ENCODE results near the gene MTFP1.
"Not testable (repeated sequence)": the region's sequence is repeated elsewhere in the genome, so short reads cannot be mapped to it uniquely, and the experiment has no call there.

The MTFP1 gene

GRCh38 chr22:30402028-30402765 lies 23.4 kb upstream of the MTFP1 start:
- no peak for DNase-seq

- DNase-seq: not testable (repeated sequence)
These were observed 22.8 kb upstream of the MTFP1 start for GRCh38 chr22:30402766-30403104.

GRCh38 chr22:30404307-30404706 lies 21.3 kb upstream of the MTFP1 start:
- no peak for DNase-seq

- no peak for DNase-seq
These were observed 19.8 kb upstream of the MTFP1 start for GRCh38 chr22:30405731-30406130.

GRCh38 chr22:30406400-30406799 lies 19.2 kb upstream of the MTFP1 start:
- DNase-seq: no peak

- no peak for DNase-seq
These were observed 17.0 kb upstream of the MTFP1 start for GRCh38 chr22:30408388-30409102.

- no peak for DNase-seq
These were observed 13.8 kb upstream of the MTFP1 start for GRCh38 chr22:30411780-30412179.

- DNase-seq: no peak
These were observed 12.6 kb upstream of the MTFP1 start for GRCh38 chr22:30413001-30413400.

GRCh38 chr22:30413745-30414524 lies 11.6 kb upstream of the MTFP1 start:
- DNase-seq: no peak

GRCh38 chr22:30414525-30415047 lies 11.0 kb upstream of the MTFP1 start:
- DNase-seq: no peak

- no peak for DNase-seq
These were observed 9.2 kb upstream of the MTFP1 start for GRCh38 chr22:30416403-30416802.

GRCh38 chr22:30416837-30417236 lies 8.7 kb upstream of the MTFP1 start:
- no peak for DNase-seq

- DNase-seq: no peak
These were observed 5.0 kb upstream of the MTFP1 start for GRCh38 chr22:30420347-30421125.

GRCh38 chr22:30421695-30422480 lies 3.7 kb upstream of the MTFP1 start:
- DNase-seq: no peak

GRCh38 chr22:30422481-30423300 lies 2.9 kb upstream of the MTFP1 start:
- no peak for DNase-seq

GRCh38 chr22:30423301-30423958 lies 2.1 kb upstream of the MTFP1 start:
- DNase-seq: no peak

GRCh38 chr22:30423959-30424533 lies 1.5 kb upstream of the MTFP1 start:
- DNase-seq: peak; percentile 99

GRCh38 chr22:30424534-30425326 lies 838 bp upstream of the MTFP1 start:
- no peak for DNase-seq

- no peak for DNase-seq
These were observed 297 bp upstream of the MTFP1 start for GRCh38 chr22:30425327-30425615.

Measured in NCI-H2029 (cell line).